T-helper 22 cell (primary cell): Measurements from ENCODE around the gene COPG2.
"Not testable (repeated sequence)": the region's sequence is repeated elsewhere in the genome, so short reads cannot be mapped to it uniquely, and the experiment has no call there.

Source experiments
- DNase-seq: peaks from one replicate; pipeline ENCODE4 v3.0.0-alpha.2; 2020; ENCODE audit warnings: low read depth

The COPG2 gene, protein sequence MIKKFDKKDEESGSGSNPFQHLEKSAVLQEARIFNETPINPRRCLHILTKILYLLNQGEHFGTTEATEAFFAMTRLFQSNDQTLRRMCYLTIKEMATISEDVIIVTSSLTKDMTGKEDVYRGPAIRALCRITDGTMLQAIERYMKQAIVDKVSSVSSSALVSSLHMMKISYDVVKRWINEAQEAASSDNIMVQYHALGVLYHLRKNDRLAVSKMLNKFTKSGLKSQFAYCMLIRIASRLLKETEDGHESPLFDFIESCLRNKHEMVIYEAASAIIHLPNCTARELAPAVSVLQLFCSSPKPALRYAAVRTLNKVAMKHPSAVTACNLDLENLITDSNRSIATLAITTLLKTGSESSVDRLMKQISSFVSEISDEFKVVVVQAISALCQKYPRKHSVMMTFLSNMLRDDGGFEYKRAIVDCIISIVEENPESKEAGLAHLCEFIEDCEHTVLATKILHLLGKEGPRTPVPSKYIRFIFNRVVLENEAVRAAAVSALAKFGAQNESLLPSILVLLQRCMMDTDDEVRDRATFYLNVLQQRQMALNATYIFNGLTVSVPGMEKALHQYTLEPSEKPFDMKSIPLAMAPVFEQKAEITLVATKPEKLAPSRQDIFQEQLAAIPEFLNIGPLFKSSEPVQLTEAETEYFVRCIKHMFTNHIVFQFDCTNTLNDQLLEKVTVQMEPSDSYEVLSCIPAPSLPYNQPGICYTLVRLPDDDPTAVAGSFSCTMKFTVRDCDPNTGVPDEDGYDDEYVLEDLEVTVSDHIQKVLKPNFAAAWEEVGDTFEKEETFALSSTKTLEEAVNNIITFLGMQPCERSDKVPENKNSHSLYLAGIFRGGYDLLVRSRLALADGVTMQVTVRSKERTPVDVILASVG

DNA sequence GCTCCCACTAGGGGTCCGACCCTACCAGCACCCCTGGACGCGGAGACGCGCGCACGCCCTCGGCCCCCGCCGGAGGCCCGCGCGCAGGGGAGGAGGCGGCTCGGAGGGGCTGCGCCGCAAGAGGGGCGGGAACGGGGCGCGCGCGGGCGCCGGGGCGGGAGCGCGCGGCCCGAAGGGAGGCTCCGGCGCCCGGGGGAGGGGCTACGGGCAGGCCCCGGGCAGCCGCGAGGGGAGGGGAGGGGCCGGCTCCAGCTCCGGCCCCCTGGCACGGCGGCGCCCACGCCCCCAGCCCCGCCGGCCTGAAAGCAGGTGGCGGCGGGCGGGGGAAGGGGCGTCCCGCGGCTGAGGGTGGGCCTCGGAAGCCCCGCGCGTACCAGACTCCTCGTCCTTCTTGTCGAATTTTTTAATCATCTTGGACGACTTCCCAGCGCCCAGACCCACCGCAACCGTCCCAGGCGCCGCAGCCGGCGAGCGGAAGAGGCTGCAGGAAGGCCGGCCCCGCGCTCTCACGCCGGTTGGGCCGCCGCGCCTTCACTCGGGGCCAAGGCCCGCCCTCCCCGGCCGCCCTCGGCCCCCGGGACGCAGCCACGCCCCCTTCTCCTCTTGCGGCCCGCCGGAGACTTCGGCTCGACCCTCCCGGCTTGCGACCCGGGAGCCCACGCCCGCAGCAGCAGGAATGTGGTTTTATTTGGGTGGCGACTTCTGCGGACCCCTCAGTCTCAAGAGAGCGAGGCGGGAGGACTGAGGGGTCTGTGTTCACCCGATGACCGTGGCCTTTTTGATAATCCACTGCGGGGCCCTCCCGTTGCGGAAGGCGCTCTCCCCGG lies at the start of gene COPG2:
Gene COPG2 (minus strand): TSS at position 491 of the 827 bp plus-strand sequence. CDS start 80 bp downstream, at position 411.
- peak; percentile 43 for DNase-seq

DNA sequence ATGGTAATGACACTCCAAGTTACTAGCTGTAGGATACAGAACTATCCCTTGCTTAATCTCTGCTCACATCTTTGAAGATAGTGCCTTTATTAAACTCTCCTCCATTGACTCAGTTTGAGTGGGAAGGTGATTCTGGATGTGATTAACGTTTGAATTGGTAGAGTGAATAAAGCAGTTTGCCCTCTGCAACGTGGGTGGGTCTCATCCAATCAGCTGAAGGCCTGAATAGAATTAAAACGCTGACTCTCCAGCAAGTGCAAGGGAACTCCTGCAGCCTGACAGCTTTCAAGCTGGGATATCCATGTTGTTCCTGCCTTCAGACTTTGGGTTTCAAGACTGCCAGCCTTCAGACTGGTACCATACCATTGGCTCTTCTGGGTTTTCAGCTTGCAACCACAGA lies 43.9 kb upstream of the COPG2 start:
- DNase-seq = no peak

DNA sequence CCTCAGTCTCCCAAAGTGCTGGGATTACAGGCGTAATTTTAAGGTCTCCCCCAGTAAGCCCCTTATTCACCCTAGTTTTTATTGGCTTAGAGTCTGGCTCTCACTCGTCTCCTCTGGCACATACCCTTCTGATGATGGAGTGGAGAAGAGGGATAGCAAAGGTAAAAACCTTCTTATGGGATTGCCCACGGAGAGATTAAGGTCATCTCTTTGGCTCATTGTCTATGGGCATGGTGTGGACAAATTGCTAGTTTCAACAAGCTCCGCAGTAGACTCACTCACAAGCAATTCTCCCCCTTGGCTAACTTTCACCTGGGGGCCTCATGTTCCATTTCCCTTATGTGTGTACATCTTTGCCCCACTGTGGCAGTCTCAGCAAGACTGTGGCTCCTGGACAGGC lies 40.2 kb upstream of the COPG2 start:
- no peak for DNase-seq

DNA sequence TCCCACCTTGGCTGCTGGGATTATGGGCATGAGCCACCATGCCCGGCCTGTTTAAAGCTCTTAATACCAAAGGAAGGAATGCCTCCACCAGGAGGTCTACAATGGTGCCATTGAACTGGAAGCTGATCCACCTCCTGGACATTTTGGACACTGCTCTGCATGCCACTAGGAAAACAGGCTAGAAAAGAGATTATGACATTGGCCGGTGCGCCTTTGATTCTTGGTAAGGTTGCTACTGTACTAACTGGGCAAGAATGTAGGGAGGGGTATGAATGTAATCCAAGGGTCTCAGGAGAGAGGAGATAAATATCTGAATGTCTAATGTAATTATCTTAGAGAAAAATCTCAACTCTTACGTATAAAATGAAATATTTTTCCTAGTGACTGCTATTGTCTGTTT lies 39.5 kb upstream of the COPG2 start:
- no peak for DNase-seq

DNA sequence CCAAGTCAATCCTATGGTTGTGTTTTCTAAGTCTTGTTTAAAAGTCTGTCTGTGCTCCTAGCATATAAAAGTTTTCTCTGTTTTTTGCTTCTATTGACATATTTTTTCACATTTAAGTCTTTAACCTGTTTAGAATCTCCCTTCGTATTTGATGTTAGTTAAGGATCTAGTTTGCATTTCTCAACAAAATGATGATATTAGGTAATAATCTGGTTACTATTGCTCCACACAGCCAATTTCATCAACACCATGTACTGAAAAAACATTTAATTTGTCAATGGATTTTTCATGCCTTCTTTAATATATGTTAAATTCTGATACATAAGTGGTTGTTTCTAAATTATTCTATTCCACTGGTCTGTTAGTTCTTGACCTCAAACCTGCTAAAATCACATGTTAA lies 35.3 kb upstream of the COPG2 start:
- no peak for DNase-seq

DNA sequence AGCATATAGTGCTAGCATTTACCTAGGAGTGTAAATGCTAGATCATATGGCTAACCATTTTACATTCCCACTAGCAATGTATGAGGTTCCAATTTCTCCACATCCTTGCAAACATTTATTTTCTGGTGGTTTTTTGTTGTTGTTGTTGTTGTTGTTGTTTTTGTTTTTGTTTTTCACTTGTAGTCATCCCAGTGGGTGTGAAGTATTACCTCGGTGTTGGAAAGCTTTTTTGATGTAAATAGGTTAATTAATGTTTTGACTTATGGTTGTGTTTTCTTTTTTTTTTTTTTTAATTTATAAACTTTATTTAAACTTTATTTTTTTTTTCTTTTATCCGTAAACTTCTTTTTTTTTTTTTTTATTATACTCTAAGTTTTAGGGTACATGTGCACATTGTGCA lies 33.1 kb upstream of the COPG2 start:
- no peak for DNase-seq

DNA sequence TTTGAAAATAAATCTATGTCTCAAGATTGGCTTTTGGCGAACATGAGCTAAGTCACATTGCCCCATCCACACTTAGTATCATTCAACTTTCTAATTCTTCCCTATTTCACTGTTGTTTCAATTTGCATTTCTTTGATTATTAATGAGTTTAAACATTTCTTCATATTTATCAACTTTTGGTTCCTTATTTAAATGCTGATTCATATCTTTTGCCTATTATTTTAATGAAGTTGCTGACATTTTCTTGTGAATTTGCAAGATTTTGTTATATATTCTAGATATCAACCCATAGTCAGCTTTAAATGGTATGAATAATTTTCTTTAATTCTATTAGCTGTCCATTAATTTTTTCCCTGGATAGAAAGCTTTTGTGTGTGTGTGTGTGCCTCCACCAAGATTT lies 32.2 kb upstream of the COPG2 start:
- DNase-seq = no peak

DNA sequence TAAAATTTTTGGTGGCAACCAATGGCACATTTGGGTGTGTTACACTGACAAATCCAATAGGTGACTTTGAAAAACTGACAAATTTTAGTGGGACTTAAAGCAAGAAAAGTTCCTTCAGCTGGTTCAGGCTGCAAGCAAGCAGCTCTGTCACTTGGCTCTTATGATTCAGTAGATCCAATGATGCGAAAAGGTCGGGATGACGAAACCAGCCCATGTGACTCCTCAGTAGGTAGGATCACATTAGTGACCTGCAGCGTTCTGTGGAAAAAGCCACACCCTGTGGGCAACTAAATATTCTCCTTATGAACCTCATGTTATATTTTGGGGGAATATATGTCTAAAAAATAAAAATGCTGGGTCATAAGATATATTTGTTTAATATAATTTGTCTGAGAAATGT lies 31.1 kb upstream of the COPG2 start:
- DNase-seq = no peak

DNA sequence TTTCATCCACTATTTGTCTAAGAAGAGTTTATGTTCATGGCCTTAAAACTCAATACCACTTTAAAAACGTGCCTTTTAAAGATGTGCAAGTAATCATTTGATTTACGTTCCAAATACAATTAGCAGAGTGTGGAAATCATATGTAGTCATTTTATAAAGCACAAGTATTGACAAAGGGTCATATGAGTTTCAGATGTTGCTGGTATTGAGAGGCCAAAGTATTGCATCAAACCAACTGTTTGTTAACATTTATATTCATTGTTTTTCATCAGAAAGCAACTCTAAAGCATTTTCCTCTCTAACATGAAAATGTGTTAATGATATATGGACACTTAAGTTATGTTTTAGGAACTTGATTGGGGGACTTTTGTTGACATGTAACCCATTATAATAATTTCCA lies 29.3 kb upstream of the COPG2 start:
- DNase-seq = no peak

DNA sequence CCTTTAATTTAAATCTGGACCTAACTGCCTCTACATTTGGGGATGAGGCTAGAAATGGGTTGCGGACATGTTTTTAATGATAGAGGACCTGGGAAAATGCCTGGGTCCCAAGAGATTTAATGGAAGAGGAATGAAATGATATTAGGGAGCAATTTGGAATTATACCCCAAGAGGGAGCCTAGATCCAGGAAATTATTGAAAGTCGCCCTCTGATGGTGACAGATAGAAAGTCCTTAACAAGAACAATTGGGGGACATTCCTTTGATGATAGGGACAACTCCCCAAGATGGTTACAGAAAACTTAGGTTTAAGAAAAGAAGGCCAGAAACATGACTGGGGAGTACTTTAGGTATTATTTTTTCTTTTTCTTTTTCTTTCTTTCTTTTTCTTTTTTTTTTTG lies 27.3 kb upstream of the COPG2 start:
- DNase-seq = no peak

DNA sequence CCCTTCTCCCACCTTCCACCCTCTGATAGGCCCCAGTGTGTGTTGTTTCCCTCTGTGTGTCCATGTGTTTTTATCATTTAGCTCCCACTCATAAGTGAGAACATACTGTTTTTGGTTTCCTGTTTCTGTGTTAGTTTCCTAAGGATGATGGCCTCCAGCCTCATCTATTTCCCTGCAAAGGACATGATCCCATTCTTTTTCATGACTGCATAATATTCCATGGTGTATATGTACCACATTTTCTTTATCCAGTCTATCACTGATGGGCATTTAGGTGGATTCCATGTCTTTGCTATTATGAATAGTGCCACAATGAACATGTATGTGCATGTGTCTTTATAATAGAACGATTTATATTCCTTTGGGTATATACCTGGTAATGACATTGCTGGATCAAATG lies 23.8 kb upstream of the COPG2 start:
- DNase-seq = not testable (repeated sequence)

DNA sequence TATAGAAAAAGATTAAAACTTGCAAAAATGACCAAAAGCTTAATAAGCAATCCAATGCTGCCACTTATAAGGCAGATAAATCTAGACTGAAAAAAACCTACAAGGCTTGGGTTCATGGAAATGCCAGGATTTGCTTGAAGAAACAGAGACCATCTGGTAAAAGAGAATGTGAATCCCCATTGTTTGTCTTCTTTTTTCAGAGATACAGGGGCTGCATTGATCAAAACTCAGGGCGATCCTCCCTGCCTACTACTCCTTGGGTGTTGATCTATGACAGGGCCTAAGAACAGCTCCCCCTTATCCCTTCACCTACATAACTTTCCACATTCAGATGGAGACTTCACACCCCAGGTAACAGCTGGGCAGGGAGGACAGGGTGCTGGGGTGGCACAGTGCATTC lies 21.1 kb upstream of the COPG2 start:
- no peak for DNase-seq

DNA sequence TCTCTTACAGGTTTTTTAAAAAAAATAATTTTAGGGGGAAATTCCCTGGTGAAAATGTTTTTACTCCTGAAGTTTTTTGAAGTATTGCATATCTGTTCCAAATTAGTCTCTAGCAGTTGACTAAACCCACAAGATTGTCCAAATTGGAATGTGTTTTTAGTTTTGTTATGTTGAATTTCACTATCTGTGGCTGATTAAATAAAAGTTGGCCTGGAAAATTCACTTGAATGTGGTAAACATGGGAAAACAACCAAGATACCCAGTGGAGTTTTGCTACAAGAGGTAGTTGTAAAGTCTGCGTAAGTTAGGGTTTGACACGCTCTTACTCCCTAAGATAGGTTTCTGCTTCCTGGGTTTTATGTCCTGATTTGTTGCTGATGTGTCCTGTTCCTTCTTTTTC lies 14.5 kb upstream of the COPG2 start:
- DNase-seq = no peak

DNA sequence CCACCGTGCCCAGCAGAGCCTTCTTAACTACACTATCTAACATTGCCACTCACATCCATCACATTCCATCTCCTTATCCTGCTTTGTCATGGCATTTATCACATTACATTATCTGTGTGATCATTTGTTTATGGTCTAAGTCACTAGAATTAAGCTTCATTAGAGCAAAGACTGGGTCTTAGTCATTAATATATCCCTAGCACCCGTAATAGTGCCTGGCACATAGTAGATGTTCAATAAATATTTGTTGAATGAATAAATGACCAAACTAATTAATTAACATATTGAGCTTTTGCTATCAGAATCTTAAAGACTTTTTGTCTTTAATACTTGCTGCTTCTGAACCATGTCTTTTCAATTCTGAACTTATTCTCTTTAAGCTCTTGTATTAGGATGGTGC lies 5.9 kb upstream of the COPG2 start:
- no peak for DNase-seq

DNA sequence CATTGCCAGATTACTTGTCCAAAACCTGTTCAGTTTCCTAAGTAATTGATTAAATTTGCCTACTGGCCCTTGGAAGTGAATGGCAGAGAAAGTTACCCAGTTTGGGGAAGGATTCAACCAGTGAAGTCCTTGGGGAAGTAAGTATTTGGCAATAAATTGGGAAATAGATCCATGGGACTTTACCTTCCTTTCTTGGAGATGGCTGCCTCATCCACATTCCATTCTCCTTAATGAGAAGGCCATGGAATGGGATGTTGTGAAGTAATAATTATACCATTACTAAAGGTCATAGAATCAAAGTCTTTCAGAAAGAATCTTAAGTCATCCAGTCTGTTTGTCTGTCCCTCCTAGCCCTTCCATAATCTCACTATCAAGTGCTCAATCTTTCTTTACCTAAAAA lies 4.5 kb upstream of the COPG2 start:
- no peak for DNase-seq

DNA sequence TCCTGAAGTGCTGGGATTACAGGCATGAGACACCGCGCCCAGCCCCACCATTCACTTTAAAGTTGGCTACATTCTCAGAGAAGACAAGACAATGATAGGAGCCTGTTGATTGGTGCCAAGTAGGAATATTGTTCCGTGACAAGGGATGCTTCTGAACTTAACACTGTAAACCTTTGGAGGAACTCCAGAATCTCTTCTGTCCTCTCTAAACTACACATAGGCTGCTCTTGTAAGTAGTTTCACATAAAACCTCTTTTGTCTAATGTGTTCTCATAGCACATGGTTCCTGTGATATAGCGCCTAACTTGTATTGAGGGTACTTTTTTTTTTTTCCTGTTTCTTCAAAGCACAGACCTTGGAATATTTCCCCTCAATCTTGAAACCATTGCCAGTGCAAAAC lies 3.6 kb upstream of the COPG2 start:
- no peak for DNase-seq

DNA sequence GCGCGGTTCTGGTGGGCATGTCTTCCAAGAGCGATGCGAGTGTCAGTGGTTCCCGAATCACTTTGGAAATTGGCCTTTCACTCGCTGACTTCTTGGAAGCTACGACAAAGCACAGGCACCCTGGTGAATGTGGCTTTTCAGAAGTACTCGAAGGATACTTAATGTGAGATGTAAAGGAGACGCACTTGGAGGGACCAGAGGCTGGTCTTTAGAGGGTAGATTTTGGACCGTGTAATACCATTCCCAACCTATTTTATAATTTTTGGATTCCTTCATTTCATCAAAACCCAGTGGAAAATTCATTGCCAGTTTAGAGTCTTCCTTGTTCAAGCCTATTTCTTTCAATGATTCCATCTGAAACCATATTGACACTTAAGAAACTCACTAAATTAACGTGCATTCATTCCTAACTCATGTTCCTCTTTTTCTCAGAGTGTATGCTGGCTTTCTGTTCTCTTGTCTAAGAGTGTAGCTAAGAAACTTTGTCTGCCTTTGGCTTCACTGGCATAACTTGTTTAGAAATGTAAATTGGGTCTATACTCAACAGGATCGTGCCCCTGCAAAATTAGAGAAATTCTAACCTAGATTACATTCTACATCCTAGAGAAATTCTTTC lies 645 bp upstream of the COPG2 start:
- no peak for DNase-seq

DNA sequence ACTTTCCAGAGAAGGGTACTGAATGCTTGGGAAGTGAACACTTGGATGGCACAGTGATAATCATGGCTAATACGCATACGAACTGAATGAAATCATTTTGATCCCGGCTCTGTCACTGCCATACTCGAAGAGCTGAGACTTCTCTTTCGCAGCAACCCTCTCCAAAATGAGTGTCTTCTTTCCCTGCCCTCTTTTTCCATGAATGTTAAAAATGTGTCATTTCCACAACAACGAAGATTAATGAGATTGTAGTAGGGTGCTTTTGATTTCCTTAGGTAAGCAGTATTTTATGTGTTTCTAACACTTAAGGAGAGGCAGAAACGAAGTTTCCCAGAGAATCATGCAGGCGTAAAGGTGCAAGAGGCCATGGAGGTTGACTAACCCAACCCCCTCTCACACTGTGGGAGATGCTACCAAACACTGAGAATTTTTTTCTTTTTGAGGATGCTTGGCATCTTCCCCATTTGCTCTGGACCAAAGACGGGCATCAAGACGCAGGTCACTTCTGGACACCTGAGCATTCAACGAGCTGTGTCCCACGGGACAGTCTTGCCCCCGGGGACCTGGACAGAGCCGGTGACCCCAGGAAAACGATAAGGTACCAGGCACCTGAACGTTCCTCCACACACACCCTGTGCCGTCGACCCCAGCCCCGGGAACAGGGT lies 823 bp downstream of the COPG2 start:
- no peak for DNase-seq

DNA sequence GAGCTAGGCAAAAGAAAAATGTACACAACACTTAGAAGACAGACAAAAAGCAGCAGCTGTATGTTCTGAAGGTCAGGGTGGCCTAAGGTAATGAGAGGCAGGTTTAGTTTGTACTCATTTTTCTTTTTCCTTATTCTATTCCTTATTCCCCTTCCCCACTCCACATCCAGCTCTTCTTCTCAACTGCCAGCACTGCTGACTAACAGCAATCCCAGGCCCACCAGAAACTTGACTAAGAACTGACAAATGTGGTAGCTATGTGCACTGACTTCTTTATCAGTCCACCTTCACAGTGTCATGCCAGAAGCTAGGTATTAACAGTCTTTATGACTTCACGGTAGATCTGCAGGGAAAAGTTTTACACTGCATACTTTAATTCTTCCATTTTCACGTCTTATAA lies 6.1 kb downstream of the COPG2 start:
- DNase-seq = no peak

DNA sequence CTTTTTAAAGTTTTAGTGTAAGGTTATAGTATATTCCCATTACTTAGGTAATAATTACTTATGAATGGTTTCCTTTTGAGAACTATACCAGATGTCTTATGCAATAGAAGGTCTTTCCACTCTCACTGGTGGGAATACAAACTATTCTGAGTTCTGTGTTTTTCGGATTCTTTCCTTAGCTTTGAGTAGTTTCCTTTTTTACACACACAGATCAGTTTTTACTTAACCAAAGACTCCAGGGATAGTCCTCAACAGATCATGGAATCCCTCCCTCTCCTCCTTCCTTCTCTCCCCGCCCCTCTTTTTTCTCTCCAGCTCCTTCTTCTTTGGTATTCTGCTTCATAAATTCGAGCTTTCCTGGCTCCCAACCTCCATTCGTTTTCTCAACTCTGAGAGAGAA lies 13.3 kb downstream of the COPG2 start:
- DNase-seq = no peak

DNA sequence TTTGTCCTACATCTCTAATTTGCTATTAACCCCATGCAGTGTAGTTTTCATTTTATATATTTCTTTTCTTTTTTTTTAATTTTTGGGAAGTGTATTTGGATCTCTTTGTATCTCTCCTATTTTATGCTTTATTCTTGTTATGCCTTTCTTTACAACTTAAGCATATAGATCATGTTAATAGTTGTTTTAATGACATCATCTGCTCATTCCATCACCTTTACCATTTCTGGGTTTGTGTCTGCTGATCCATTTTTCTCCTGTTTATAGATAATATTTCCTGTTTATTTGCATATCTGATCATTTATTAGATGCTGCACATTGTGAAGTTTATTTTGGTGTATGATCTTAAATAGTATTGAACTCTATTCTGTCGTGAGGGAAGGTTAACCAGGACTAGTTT lies 13.7 kb downstream of the COPG2 start:
- no peak for DNase-seq
